ENCODE results near the gene ZNF394.

The ZNF394 gene

DNA sequence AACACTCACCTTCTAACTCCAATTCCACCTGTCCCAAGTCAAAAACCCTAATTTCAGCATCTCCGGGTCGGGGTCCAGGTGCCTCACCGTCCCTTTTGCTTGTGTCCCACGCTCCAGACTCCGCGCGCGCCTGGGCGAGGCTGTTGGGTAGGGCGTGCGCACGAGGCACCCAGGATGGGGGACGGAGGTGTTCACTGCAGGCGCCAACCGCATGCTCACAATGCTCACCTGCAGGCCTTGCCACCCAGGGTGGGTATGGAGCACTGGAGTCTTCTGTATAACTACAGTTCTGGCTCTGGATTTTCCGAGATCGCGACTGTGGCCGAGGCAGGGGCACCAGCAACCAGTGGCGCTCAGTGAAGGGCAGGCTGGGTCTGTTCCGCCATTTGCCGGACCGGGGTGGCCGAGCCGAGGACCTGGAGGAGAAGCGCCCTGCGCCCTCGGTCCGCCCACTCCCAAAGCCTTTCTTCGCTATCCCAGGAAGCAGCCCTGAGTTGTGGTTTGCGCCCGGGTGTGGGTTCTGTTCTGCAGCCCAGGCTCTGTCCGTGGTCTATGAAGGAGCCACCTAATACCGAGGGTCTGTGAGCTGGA lies 43.1 kb upstream of the ZNF394 start:
- peaks cover 21% of the 10 kb centered on the region for H3K9me3 ChIP-seq (ENCODE audit: control insufficient read depth, insufficient read depth, low read length)

DNA sequence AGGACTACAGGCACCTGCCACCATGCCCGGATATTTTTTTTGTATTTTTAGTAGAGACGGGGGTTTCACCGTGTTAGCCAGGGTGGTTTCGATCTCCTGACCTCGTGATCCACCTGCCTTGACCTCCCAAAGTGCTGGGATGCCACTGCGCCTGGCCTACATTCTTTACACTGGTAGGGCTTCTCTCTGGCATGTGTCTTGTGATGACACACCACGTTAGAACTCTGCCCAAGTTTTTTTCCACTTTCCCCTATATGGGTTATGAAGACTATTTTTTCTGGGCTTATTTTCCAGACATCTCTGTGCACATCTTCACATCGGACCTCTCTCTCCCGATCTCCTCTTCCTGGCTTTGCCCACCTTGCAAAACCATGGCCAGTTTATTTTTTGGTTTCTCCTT lies 41.1 kb upstream of the ZNF394 start:
- no peak for TF ChIP-seq EZH2phosphoT487 (IDR thresholded peaks at IDR 0.05; ENCODE audit: borderline replicate concordance, low read length)
- TF ChIP-seq, protein P1, sequence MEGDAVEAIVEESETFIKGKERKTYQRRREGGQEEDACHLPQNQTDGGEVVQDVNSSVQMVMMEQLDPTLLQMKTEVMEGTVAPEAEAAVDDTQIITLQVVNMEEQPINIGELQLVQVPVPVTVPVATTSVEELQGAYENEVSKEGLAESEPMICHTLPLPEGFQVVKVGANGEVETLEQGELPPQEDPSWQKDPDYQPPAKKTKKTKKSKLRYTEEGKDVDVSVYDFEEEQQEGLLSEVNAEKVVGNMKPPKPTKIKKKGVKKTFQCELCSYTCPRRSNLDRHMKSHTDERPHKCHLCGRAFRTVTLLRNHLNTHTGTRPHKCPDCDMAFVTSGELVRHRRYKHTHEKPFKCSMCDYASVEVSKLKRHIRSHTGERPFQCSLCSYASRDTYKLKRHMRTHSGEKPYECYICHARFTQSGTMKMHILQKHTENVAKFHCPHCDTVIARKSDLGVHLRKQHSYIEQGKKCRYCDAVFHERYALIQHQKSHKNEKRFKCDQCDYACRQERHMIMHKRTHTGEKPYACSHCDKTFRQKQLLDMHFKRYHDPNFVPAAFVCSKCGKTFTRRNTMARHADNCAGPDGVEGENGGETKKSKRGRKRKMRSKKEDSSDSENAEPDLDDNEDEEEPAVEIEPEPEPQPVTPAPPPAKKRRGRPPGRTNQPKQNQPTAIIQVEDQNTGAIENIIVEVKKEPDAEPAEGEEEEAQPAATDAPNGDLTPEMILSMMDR (IDR thresholded peaks at IDR 0.05; ENCODE audit: low read depth, low read length, poor library complexity, severe bottlenecking), result no peak
- H3F3A ChIP-seq (ENCODE audit: control insufficient read depth, insufficient read depth), result no peaks in the 10 kb centered on the region
- no peaks in the 10 kb centered on the region for H3K9me2 ChIP-seq (replicated peaks; ENCODE audit: control insufficient read depth, low read length)
- H3K79me2 ChIP-seq (ENCODE audit: control insufficient read depth, low read length), result no peaks in the 10 kb centered on the region
- no peaks in the 10 kb centered on the region for H3K27me3 ChIP-seq (ENCODE audit: control insufficient read depth, low read length)
- peaks cover 21% of the 10 kb centered on the region for H3K9me3 ChIP-seq (ENCODE audit: control insufficient read depth, insufficient read depth, low read length)
- no peaks in the 10 kb centered on the region for H3K4me1 ChIP-seq (ENCODE audit: control insufficient read depth, low read length)
- peaks cover 4% of the 10 kb centered on the region; the same call in 1 of the 2 replicates for H3K36me3 ChIP-seq (ENCODE audit: control insufficient read depth, low read length)
- no peak overlapping the region for H3K4me3 ChIP-seq (ENCODE audit: low read length)
- no peak overlapping the region for H3K4me2 ChIP-seq (ENCODE audit: low read length)
- no peak overlapping the region for H3K27ac ChIP-seq (ENCODE audit: low read depth, low read length)
- H4K20me1 ChIP-seq (ENCODE audit: control insufficient read depth, insufficient read depth, low read depth, low read length), result no peaks in the 10 kb centered on the region

More for the DNA sequence above, 43.1 kb upstream of the ZNF394 start:
- Histone ChIP-seq H3K27me3 (ENCODE audit: control insufficient read depth, low read length) (no peaks in the 10 kb centered on the region), H3K79me2 (ENCODE audit: control insufficient read depth, low read length) (0 out of 2 replicates have a peak, but pooled peaks cover under 1% of the 10 kb centered on the region), H3F3A (ENCODE audit: control insufficient read depth, insufficient read depth) (peaks cover 14% of the 10 kb centered on the region), H3K4me1 (ENCODE audit: control insufficient read depth, low read length) (no peaks in the 10 kb centered on the region), H3K4me2 (ENCODE audit: low read length) (no peak overlapping the region), H3K27ac (ENCODE audit: low read depth, low read length) (no peak overlapping the region), H3K9me2 (replicated peaks; ENCODE audit: control insufficient read depth, low read length) (no peaks in the 10 kb centered on the region), H4K20me1 (ENCODE audit: control insufficient read depth, insufficient read depth, low read depth, low read length) (no peaks in the 10 kb centered on the region), H3K4me3 (ENCODE audit: low read length) (no peak overlapping the region), H3K36me3 (ENCODE audit: control insufficient read depth, low read length) (peaks cover 22% of the 10 kb centered on the region)
- no peak for TF ChIP-seq EZH2phosphoT487 (IDR thresholded peaks at IDR 0.05; ENCODE audit: borderline replicate concordance, low read length)
- TF ChIP-seq, protein P1 (IDR thresholded peaks at IDR 0.05; ENCODE audit: low read depth, low read length, poor library complexity, severe bottlenecking), result no peak

DNA sequence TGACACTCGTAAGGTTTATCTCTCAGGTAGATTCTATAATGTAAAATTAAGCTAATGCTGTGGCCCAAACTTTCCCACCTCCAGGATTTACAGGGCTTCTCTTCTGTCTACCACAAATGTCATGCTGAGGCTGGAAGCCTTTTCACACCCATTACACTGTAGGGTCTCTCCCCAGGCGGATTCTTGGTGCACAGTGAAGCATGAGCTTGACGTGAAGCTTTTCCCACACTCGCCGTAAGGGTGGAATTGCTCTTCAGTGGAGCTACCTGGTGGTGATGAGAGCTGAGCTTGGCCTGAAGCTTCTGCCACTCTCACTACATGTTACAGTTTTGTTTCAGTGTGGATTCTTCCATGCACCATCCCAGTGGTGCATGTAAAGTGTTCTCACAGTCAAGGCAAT lies 40.5 kb upstream of the ZNF394 start:
- Histone ChIP-seq H3K27me3 (ENCODE audit: control insufficient read depth, low read length) (no peaks in the 10 kb centered on the region), H4K20me1 (ENCODE audit: control insufficient read depth, insufficient read depth, low read depth, low read length) (no peaks in the 10 kb centered on the region), H3K9me3 (ENCODE audit: control insufficient read depth, insufficient read depth, low read length) (peaks cover 21% of the 10 kb centered on the region), H3K36me3 (ENCODE audit: control insufficient read depth, low read length) (peaks cover 4% of the 10 kb centered on the region; the same call in 1 of the 2 replicates), H3K79me2 (ENCODE audit: control insufficient read depth, low read length) (no peaks in the 10 kb centered on the region), H3K27ac (ENCODE audit: low read depth, low read length) (no peak overlapping the region), H3K4me2 (ENCODE audit: low read length) (no peak overlapping the region), H3F3A (ENCODE audit: control insufficient read depth, insufficient read depth) (no peaks in the 10 kb centered on the region), H3K4me3 (ENCODE audit: low read length) (no peak overlapping the region), H3K9me2 (replicated peaks; ENCODE audit: control insufficient read depth, low read length) (no peaks in the 10 kb centered on the region), H3K4me1 (ENCODE audit: control insufficient read depth, low read length) (no peaks in the 10 kb centered on the region)
- TF ChIP-seq EZH2phosphoT487 (IDR thresholded peaks at IDR 0.05; ENCODE audit: borderline replicate concordance, low read length), result no peak
- TF ChIP-seq, protein P1 (IDR thresholded peaks at IDR 0.05; ENCODE audit: low read depth, low read length, poor library complexity, severe bottlenecking), result no peak
